LoVo (cell line): ENCODE data around the gene SLC12A3.

Source experiments
- DNase-seq: peaks from one replicate; pipeline ENCODE4 v3.0.0-alpha.2; 2016; ENCODE audit warnings: low spot score

SLC12A3 gene

GRCh38 chr16:56944954-56945839 lies 80.2 kb downstream of the SLC12A3 start:
- DNase-seq, result no peak

- DNase-seq, result no peak
Measured at GRCh38 chr16:56945847-56946527, 81.0 kb downstream of the SLC12A3 start.

- DNase-seq, result no peak
Measured at GRCh38 chr16:56946767-56947603, 82.0 kb downstream of the SLC12A3 start.

- no peak for DNase-seq
Measured at GRCh38 chr16:56947604-56947995, 82.6 kb downstream of the SLC12A3 start.

- no peak for DNase-seq
Measured at GRCh38 chr16:56948234-56948633, 83.2 kb downstream of the SLC12A3 start.

GRCh38 chr16:56950051-56950450 lies 85.0 kb downstream of the SLC12A3 start:
- no peak for DNase-seq

GRCh38 chr16:56950455-56950854 lies 85.4 kb downstream of the SLC12A3 start:
- no peak for DNase-seq

GRCh38 chr16:56950881-56951771 lies 86.1 kb downstream of the SLC12A3 start:
- no peak for DNase-seq

GRCh38 chr16:56953006-56953405 lies 88.0 kb downstream of the SLC12A3 start:
- no peak for DNase-seq

- no peak for DNase-seq
Measured at GRCh38 chr16:56956076-56956475, 91.1 kb downstream of the SLC12A3 start.

- no peak for DNase-seq
Measured at GRCh38 chr16:56956756-56957155, 91.7 kb downstream of the SLC12A3 start.

GRCh38 chr16:56960681-56961281 lies 95.8 kb downstream of the SLC12A3 start:
- DNase-seq, result no peak

- DNase-seq, result no peak
Measured at GRCh38 chr16:56961386-56961785, 96.4 kb downstream of the SLC12A3 start.

GRCh38 chr16:56961851-56962281 lies 96.9 kb downstream of the SLC12A3 start, which contains the start of gene CETP:
CETP (plus strand) TSS chr16:56961950; CDS start chr16:56961980, 30 bp downstream.
- DNase-seq, result no peak

GRCh38 chr16:56964243-56965148 lies 99.5 kb downstream of the SLC12A3 start:
- DNase-seq, result peak; percentile 72
